Tibial nerve (tissue), 4 donors: ENCODE measurements around the gene TMEM121. TPM values are rescaled to one million over a fixed set of nuclear protein-coding genes. Genes with fewer than 3 reads are reported as not detected.

Experiments
- DNase-seq, 2 donors: peaks; one replicate each; pipeline ENCODE4 v3.0.0-alpha.2; 2019; ENCODE audit warnings: low spot score in 2 of 2
- H3K27ac ChIP-seq, 4 donors: fragments of 200-600 bp; sonication (generic) in 3 of 4; one replicate each; pipeline ENCODE4 v1.5.1; 2017 to 2019; ENCODE audit warnings: mild to moderate bottlenecking in 1 of 4
- H3K27me3 ChIP-seq, 2 donors: fragments of 200-600 bp; sonication (generic) in 1 of 2; one replicate each; pipeline versions ENCODE4 v1.5.1 to v1.6.0; 2017 to 2019
- H3K36me3 ChIP-seq, 3 donors: fragments of 200-600 bp; sonication (generic); one replicate each; pipeline ENCODE4 v1.5.1; 2018 to 2019
- H3K4me1 ChIP-seq, 4 donors: fragments of 200-600 bp; sonication (generic) in 3 of 4; one replicate each; pipeline ENCODE4 v1.5.1; 2017 to 2019
- H3K4me3 ChIP-seq, 4 donors: fragments of 200-600 bp; sonication (generic) in 3 of 4; one replicate each; pipeline ENCODE4 v1.5.1; 2017 to 2019; ENCODE audit warnings: mild to moderate bottlenecking in 1 of 4, moderate library complexity in 1 of 4
- H3K9me3 ChIP-seq, 4 donors: fragments of 200-600 bp; sonication (generic) in 3 of 4; one replicate each; pipeline ENCODE4 v1.5.1; 2017 to 2019
- EP300 ChIP-seq, 2 donors: sonication (generic); formaldehyde crosslinking; IDR thresholded peaks; one replicate each; pipeline ENCODE4 v1.6.1; 2017; ENCODE audit warnings: antibody characterized with exemption in 2 of 2, mild to moderate bottlenecking in 1 of 2
- POLR2A ChIP-seq, 2 donors: fragments of 450-650 bp; IDR thresholded peaks; one replicate each; pipeline ENCODE4 v1.6.1; 2017; ENCODE audit warnings: antibody characterized with exemption in 2 of 2, mild to moderate bottlenecking in 2 of 2, moderate library complexity in 2 of 2
- WGBS, 2 donors: methylation state at CpG; one replicate each; pipeline ENCODE4 v1.1.5; 2018; 5-methylcytosine and 5-hydroxymethylcytosine counted together
- total RNA-seq, 4 donors: library from RNA; depleted of rRNA; stranded (reverse); fragments of >200 nt; gene quantifications; one replicate each; pipeline ENCODE4 v1.1.0, GENCODE V29; 2016
- TF ChIP-seq, protein P1 (sequence below), 5 experiments: fragments of 200-600 bp in 3 of 5; fragments of 450-650 bp in 2 of 5; sonication (generic) in 3 of 5; IDR thresholded peaks; one replicate each; pipeline ENCODE4 v1.5.1; 2016 to 2019; ENCODE audit warnings: antibody characterized with exemption in 5 of 5, mild to moderate bottlenecking in 3 of 5, moderate library complexity in 2 of 5

Gene TMEM121
- total RNA-seq, 4 donors from 2014 or later, result 15.1 to 28.2 (median 20.1) TPM

DNA sequence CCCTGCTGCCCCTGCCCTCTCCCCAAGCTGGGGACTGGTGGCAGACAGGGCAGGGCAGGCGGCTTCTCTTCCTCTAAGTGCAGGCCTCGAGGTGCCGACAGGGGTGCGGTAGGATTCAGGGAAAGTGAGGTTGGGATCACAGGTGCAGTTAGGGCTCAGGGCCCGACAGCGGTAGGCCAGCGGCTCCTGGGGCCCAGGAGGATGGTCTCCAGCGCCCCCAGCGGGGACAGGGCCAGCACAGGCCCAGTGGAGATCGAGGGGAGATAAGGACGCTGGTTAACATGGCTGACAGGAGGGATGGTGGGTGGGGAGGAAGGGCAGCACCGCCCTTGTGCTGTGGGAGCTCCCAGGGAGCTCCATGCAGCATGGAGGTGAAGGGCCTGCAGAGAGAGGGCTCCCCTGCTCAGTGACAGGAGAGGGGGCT, 40.6 kb upstream of the TMEM121 start:
- DNase-seq, result no peak
- H3K27ac ChIP-seq, result peak overlapping the region in 3 of 4 donors; percentile 96 to 99 (median 97)
- H3K36me3 ChIP-seq, result no peaks in the 10 kb centered on the region
- no peak for TF ChIP-seq EP300 (IDR thresholded peaks at IDR 0.05)
- TF ChIP-seq, protein P1, sequence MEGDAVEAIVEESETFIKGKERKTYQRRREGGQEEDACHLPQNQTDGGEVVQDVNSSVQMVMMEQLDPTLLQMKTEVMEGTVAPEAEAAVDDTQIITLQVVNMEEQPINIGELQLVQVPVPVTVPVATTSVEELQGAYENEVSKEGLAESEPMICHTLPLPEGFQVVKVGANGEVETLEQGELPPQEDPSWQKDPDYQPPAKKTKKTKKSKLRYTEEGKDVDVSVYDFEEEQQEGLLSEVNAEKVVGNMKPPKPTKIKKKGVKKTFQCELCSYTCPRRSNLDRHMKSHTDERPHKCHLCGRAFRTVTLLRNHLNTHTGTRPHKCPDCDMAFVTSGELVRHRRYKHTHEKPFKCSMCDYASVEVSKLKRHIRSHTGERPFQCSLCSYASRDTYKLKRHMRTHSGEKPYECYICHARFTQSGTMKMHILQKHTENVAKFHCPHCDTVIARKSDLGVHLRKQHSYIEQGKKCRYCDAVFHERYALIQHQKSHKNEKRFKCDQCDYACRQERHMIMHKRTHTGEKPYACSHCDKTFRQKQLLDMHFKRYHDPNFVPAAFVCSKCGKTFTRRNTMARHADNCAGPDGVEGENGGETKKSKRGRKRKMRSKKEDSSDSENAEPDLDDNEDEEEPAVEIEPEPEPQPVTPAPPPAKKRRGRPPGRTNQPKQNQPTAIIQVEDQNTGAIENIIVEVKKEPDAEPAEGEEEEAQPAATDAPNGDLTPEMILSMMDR (IDR thresholded peaks at IDR 0.05), result peak in 2 of 5 experiments; percentile 15 to 25
- H3K9me3 ChIP-seq, result no peaks in the 10 kb centered on the region
- peaks cover 0 to 96% (median 80%) of the 10 kb centered on the region in 4 donors for H3K4me1 ChIP-seq
- WGBS, 2 donors, result 36 to 42% methylated on average over 12 of the region's 12 CpGs
- no peak overlapping the region for H3K4me3 ChIP-seq
- H3K27me3 ChIP-seq, result peaks cover 0 to 15% of the 10 kb centered on the region in 2 donors

DNA sequence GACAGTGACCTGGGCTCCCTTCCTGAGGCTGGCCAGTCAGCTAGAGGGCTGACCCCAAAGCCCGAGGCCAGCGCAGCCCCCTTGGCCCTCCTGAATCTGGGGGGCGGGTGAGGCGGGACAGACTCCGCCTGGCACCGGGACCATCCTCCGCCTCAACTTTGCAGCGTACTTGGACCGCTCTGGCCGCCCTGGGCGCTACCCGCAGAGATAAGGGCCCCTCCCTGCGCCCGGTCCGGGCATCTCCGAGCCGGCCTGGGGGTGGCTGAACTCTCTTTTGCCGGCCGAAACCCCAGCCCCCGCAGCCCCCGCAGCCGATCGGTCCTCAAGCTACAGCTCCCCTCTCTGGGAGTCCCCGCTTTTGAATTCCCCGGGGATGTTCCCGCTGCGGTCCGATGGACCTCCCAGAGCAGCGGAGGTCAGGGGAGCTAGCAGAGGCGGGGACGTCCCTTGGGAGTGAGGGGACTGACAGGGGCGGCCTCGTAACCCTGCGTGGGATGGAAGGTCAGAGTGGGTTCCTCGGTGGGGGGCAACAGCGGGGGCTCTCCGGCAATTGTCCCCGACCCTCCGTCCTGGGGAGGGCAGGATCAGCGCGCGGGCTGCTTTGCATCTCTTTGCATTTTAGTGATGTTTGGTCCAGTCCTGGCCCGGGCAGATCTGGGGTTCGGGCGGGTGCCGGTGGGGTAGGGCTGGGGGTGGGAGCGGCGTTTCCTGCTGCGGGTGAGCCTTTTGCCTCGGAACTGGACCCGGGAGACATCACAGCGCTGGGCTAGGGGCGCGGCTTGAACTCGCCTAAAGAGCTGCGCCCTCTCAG, 40.0 kb upstream of the TMEM121 start, which contains the start of gene CRIP1:
CRIP1 (plus strand) TSS at position 724 of the 811 bp plus-strand sequence. CDS start 374 bp downstream, outside the sequence.
- Histone ChIP-seq H3K4me3 (peak within 1 kb of the TSS; percentile 10 to 88 (median 56)), H3K36me3 (no peaks in the 10 kb centered on the region), H3K4me1 (peaks cover 0 to 91% (median 74%) of the 10 kb centered on the region in 4 donors), H3K27me3 (peaks cover 0 to 15% of the 10 kb centered on the region in 2 donors), H3K9me3 (no peaks in the 10 kb centered on the region), H3K27ac (peak within 1 kb of the TSS; percentile 66 to 99 (median 96))
- WGBS, 2 donors, result 9 to 17% methylated on average over 35 to 43 of the region's 56 CpGs
- no peak for DNase-seq
- TF ChIP-seq POLR2A (IDR thresholded peaks at IDR 0.05), result no peak
- TF ChIP-seq, protein P1 (IDR thresholded peaks at IDR 0.05), result no peak
- no peak for TF ChIP-seq EP300 (IDR thresholded peaks at IDR 0.05)

DNA sequence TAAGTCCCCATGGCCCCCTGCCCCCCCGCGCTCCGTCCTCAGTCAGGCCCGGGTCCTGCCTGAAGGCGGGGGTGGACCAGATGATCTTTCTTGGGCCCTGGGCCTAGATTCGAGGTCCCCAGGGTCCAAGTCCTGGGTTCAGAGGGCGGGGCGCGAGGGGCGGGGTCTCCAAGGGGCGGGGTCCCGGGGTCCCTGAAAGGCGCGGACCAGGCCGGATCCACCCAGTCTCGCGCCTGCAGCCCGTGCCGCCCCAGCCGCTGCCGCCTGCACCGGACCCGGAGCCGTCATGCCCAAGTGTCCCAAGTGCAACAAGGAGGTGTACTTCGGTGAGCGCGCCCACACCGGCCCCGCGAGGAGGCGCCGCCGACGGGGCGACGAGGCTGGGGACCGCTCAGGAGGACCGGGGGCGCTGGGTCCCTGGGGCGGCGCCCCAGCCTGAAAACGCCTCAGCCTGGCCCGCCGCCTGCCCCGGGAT, 39.4 kb upstream of the TMEM121 start:
- peaks cover 0 to 15% of the 10 kb centered on the region in 2 donors for H3K27me3 ChIP-seq
- 2% methylated on average over 10 of the region's 45 CpGs; no CpG with 5 or more reads in 1 of the 2 donors for WGBS, 2 donors
- peaks cover 0 to 91% (median 70%) of the 10 kb centered on the region in 4 donors for H3K4me1 ChIP-seq
- no peaks in the 10 kb centered on the region for H3K9me3 ChIP-seq
- H3K36me3 ChIP-seq, result no peaks in the 10 kb centered on the region
- peak overlapping the region; percentile 66 to 99 (median 96) for H3K27ac ChIP-seq
- peak overlapping the region; percentile 10 to 88 (median 56) for H3K4me3 ChIP-seq
- DNase-seq, result peak in 1 of 2 donors; percentile 58
- TF ChIP-seq, protein P1 (IDR thresholded peaks at IDR 0.05), result no peak
- peak in 1 of 2 donors; percentile 8 for TF ChIP-seq EP300 (IDR thresholded peaks at IDR 0.05)
- no peak for TF ChIP-seq POLR2A (IDR thresholded peaks at IDR 0.05)

DNA sequence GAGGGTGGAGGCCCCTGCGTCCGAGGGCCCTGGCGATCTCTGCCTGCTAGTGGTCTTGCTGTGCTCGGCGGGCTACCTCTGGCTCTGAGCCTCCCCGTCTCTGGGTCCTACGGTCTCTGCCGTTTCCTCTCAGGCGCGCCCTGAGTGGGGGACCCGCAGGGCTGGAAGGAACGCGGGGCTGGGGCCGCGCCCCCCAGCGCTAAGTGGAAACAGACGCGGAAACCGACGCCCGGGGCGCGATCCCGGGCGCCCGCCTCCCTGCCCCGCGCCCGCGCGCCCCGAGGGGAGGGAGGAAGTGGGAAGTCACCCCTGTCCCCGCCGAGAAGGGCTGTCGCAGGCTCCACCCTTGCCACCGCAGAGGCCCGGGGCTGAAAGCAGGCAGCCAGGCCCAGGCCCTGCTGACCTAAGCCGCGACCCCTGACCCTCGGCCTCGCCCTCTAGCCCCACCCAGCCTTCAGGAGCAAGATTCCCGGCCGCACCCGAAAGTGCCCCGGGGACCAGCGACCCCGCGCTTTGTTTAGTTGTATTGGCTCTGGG, 38.9 kb upstream of the TMEM121 start:
- Histone ChIP-seq H3K27me3 (peaks cover 0 to 15% of the 10 kb centered on the region in 2 donors), H3K4me1 (peaks cover 0 to 91% (median 65%) of the 10 kb centered on the region in 4 donors), H3K36me3 (peaks cover 0 to 1% (median 0%) of the 10 kb centered on the region in 3 donors), H3K4me3 (peak overlapping the region; percentile 10 to 88 (median 56)), H3K27ac (peak overlapping the region; percentile 66 to 99 (median 96)), H3K9me3 (no peaks in the 10 kb centered on the region)
- DNase-seq, result no peak
- TF ChIP-seq, protein P1 (IDR thresholded peaks at IDR 0.05), result no peak
- TF ChIP-seq EP300 (IDR thresholded peaks at IDR 0.05), result no peak
- TF ChIP-seq POLR2A (IDR thresholded peaks at IDR 0.05), result no peak
- 5% methylated on average over 42 of the region's 48 CpGs; no CpG with 5 or more reads in 1 of the 2 donors for WGBS, 2 donors
